ENCODE data around the gene SETD6. TPM values are rescaled to one million over a fixed set of nuclear protein-coding genes. Genes with fewer than 3 reads are reported as not detected.

SETD6 gene
- total and polyA plus RNA-seq, 12 donors: 8.9 to 18.9 (median 12.2) TPM

- intact Hi-C loops (cut with DNase I): loop anchor here in 1 of 10 donors (5.0 kb wide), 1 partner anchor 132 kb away; no protein-coding TSS in a partner anchor
- Histone ChIP-seq H3K4me3 (no peak overlapping the region), H3K36me3 (peaks cover 0 to 4% (median 0%) of the 10 kb centered on the region in 9 donors), H3K9me3 (no peaks in the 10 kb centered on the region), H3K27ac (peak overlapping the region in 9 of 10 donors; percentile 47 to 89 (median 72)), H3K4me1 (peaks cover 14 to 93% (median 81%) of the 10 kb centered on the region in 9 donors), H3K27me3 (peaks cover 0 to 4% (median 0%) of the 10 kb centered on the region in 7 donors)
- peak in 3 of 8 donors; percentile 8 to 36 (median 28) for ATAC-seq
- TF ChIP-seq CTCF (IDR thresholded peaks at IDR 0.05): no peak
- WGBS, 2 donors: 39 to 49% methylated on average over 10 of the region's 10 CpGs
- DNase-seq: no peak
These were observed 41.0 kb upstream of the SETD6 start for GRCh38 chr16:58474296-58474695.

- DNase-seq (no peak), ATAC-seq (peak in 7 of 8 donors; percentile 18 to 76 (median 48))
- intact Hi-C loops (cut with DNase I): no loop called here
- Histone ChIP-seq H3K4me1 (peaks cover 14 to 94% (median 79%) of the 10 kb centered on the region in 9 donors), H3K9me3 (no peaks in the 10 kb centered on the region), H3K4me3 (no peak overlapping the region), H3K27me3 (peaks cover 0 to 4% (median 0%) of the 10 kb centered on the region in 7 donors), H3K27ac (peak overlapping the region; percentile 47 to 89 (median 72)), H3K36me3 (peaks cover 0 to 8% (median 0%) of the 10 kb centered on the region in 9 donors)
- WGBS, 2 donors: 30 to 42% methylated on average over 4 of the region's 4 CpGs
- no peak for TF ChIP-seq CTCF (IDR thresholded peaks at IDR 0.05)
These were observed 40.2 kb upstream of the SETD6 start for GRCh38 chr16:58475091-58475619.

- H3K27ac ChIP-seq: peak overlapping the region in 5 of 10 donors; percentile 1 to 89 (median 79)
These were observed 38.5 kb upstream of the SETD6 start for GRCh38 chr16:58476791-58477190.

GRCh38 chr16:58478427-58478826 lies 36.9 kb upstream of the SETD6 start:
- intact Hi-C loops (cut with DNase I): no loop called here
- H3K9me3 ChIP-seq: no peaks in the 10 kb centered on the region
- peaks cover 0 to 8% (median 0%) of the 10 kb centered on the region in 9 donors for H3K36me3 ChIP-seq
- H3K27me3 ChIP-seq: no peaks in the 10 kb centered on the region
- DNase-seq: no peak
- TF ChIP-seq CTCF (IDR thresholded peaks at IDR 0.05): no peak
- no peak for ATAC-seq
- peak overlapping the region in 2 of 10 donors; percentile 17 to 26 for H3K27ac ChIP-seq
- 92 to 97% methylated on average over 2 of the region's 2 CpGs for WGBS, 2 donors
- no peak overlapping the region for H3K4me3 ChIP-seq
- H3K4me1 ChIP-seq: peaks cover 7 to 91% (median 65%) of the 10 kb centered on the region in 9 donors

More at GRCh38 chr16:58476791-58477190, 38.5 kb upstream of the SETD6 start:
- TF ChIP-seq CTCF (IDR thresholded peaks at IDR 0.05): no peak
- H3K4me1 ChIP-seq: peaks cover 14 to 94% (median 71%) of the 10 kb centered on the region in 9 donors
- H3K27me3 ChIP-seq: no peaks in the 10 kb centered on the region
- H3K4me3 ChIP-seq: no peak overlapping the region
- WGBS, 2 donors: 22 to 25% methylated on average over 1 of the region's 1 CpG
- H3K9me3 ChIP-seq: no peaks in the 10 kb centered on the region
- no peak for DNase-seq
- no peak for ATAC-seq
- intact Hi-C loops (cut with DNase I): no loop called here
- peaks cover 0 to 8% (median 0%) of the 10 kb centered on the region in 9 donors for H3K36me3 ChIP-seq

Data from heart right ventricle (tissue), 16 donors.